GM21528 (cell line): ENCODE measurements around the gene ZNF630.
"Not testable (repeated sequence)": the region's sequence is repeated elsewhere in the genome, so short reads cannot be mapped to it uniquely, and the experiment has no call there.

Experiments
- ATAC-seq: cut with Tn5 transposase; IDR thresholded peaks from one replicate; pipeline ENCODE4 v1.9.1; 2021; ENCODE audit warnings: mild to moderate bottlenecking, moderate library complexity; ENCODE audit not compliant: unreplicated experiment, low FRiP score

Gene ZNF630

DNA sequence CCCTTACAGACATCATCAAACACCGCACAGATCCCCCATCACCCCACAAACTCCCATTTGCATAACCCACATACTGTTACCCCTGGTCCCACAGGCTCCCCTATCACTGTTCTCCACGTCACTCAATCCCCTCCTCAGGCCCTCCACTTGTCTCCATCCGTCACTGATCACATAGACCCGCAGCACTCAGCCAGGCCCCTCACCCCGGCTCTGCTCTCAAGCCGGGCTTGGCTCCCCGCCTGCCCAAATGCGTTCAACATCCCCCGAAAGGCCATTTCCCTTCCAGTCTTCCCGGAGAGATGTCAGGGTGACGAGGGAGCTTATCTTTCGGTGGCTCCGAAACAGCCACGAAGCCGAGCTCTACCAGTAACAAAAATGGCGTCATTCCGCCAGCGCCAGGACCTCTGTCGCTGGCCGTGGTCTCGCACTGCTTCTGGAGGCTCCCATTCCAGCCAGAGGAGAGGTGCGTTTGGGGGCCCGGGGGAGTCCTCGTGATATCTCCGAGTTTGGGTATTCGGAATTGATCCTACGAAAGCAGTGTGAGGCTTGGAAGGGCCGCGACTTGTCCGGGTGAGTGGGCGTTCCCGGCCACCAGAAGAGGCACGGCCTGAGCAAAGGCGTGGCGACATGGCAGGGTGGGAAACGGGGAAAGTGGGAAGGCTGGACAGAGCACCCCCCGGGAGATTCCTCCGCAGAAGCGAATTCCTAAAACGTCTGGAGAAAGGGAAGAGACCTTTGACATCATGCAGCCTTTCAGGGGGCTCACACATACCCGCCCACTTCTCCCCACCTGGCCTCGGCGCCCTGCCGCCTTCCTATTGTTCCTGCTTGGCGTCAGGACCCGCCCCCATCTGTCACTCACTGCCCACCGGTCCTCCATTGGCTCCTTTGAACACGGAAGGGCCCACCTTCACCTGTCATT, at the start of gene ZNF630:
Gene ZNF630 (minus strand): TSS at position 577 of the 922 bp plus-strand sequence. CDS start 4,754 bp downstream, outside the sequence.
- peak; percentile 90 for ATAC-seq

DNA sequence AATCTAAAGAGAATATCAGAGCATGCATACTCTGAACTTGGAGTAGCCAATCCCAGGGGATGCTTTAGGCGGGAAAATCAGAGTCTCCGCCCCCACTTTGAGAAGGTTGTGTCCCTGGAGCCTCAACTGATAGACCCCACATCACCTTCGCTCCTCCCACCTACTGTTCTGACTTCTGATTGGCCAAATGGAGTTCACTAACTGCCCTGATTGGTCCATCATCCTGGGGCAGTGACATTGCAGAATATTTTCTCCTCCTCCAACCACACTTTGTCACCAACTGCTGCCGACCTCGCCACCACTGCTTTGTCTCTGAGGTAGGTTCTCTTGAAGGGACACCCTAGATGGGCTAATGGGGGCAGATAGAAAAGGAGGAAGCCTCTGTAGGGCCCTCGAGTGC, 36.3 kb upstream of the ZNF630 start:
- no peak for ATAC-seq

DNA sequence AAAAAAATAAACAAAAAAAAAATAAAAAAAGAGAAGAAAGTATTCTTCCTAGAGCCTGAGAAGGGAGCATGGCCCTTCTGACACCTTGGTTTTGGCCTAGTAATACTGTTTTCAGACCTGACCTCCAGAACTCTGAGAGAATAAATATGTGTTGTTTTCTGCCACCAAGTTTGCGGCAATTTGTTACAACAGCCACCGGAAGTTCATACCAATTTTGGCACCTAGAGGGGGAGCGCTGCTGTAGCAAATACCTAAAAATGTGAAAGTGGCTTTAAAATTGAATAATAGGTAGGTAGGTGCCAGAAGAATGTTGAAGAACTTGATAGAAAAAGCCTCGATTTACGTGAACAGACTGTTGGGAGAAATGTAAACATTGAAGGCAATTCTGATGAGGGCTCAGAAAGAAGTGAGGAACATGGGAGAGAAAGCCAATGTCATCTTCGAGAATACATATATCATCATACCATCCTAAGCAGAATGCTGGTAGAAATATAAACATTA, 31.5 kb upstream of the ZNF630 start:
- no peak for ATAC-seq

DNA sequence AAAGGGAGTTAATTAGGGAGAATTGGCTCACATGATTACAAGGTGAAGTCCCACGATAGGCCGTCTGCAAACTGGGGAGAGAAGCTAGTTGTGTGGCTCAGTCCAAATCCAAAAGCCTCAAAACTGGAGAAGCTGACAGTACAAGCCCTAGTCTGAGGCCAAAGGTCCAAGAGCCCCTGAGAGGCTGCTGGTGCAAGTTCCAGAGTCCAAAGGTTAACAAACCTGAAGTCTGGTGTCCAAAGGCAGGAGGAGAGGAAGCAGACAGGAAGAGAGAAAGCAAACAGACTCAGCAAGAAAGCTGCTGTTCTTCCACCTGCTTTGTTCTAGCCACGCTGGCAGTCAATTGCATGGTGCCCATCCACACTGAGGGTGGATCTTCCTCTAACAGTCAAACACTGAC, 30.0 kb upstream of the ZNF630 start:
- no peak for ATAC-seq

DNA sequence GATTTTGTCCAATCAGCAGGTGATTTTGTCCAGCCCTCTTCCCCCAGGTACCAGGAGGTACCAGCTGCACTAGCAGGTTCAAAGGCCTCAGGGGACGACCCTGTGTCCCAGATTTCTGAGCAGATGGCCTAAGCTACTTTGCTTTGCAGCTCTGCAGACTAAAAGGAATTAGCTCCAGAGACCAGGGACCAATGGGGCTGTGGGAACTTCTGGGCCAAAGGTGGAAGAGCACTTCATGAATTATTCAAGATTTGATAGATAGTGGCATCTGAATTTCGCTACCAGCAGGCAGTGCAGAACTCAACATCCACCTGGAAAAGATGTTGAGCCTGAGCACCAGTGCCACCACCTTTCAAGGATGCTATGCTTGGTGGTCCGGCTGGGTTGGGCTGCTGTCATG, 21.1 kb upstream of the ZNF630 start:
- ATAC-seq: not testable (repeated sequence)

DNA sequence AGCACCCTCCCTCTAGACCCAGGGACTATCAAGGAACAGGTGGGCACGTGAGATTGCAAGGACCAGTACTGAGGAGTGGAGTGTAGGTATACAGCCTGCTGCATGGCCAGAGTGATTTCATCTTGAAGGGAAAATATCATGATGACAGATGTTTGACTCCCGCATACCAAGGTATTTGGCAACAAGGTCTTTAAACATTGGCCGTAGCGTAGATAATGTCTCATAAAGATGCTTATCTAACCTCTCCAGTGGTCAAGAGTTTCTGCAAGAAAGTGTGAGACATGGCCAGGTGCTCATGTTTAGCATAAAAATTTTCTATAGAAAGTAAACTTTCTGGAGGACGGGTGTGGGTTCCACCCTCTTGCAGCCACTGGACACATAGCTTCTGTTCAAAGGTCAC, 18.7 kb upstream of the ZNF630 start:
- no peak for ATAC-seq

DNA sequence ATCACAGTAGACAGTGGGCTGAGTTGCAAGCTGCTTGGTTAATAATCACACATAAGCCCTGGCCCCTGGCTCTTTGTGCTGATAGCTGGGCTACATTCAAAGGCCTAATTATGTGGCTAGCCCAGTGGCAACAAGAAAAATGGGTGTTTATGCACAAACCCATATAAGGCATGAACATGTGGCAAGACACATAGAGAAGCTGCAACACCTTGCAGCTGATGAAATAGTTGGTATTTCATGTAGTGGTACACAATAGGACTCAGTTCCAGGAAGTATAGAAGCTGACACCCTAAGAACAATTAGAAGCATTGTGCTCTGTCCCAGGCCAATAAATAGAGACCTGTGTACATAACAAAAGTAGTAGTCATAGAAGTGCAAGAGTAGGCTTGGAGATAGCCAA, 14.6 kb upstream of the ZNF630 start:
- ATAC-seq: no peak

DNA sequence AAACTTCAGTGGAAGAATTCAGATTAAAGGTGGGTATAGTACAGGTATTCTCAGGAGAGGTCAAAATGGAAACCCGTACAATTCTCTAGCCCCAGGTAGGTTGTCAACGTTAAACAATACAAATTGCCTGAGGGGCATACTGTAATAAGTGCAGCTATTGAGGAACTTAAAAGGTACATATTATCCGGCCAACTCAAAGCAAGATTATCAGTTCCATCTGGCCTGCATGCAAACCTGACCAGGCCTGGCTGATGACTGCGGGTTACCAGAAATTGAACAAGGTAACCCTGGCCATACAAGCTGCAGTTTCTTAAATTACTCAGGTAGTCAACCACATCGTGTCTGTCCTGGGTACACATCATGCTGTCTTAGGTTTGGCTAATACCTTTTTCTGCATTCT, 12.3 kb upstream of the ZNF630 start:
- ATAC-seq: no peak

DNA sequence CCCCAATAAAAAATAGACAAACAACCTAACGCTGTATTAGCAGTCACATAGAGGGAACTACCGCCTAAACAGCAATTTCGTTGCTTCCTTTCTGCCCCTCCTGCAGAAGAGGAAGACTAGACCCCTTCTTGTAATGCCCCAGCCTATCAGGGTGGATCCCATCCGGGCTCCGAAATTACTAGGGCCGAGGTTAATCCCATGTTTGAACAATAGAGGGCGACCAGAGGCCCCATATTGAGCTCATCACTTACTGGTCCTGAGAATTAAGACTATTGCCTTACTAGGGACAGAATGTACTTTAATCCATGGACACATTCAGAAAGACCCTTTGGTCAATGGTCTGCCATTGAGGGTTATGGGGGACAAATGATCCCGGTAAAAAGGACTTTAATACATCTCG, 11.8 kb upstream of the ZNF630 start:
- ATAC-seq: no peak

DNA sequence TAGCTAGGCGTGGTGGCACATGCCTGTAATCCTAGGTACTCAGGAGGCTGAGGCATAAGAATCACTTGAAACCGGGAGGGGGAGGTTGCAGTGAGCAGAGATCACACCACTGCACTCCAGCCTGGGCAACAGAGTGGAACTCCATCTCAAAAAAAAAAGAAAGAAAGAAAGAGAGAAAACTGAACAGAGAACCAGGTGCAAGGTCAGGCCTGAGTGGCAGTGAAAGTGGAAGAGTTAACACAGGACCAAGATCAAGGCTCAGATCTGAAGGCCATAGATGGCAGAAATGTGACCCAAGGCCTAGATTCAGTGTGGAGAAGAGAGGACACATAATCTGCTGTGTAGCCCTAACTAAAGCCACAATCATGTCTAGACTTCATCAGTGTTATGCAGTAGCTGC, 4.9 kb upstream of the ZNF630 start:
- ATAC-seq: no peak

DNA sequence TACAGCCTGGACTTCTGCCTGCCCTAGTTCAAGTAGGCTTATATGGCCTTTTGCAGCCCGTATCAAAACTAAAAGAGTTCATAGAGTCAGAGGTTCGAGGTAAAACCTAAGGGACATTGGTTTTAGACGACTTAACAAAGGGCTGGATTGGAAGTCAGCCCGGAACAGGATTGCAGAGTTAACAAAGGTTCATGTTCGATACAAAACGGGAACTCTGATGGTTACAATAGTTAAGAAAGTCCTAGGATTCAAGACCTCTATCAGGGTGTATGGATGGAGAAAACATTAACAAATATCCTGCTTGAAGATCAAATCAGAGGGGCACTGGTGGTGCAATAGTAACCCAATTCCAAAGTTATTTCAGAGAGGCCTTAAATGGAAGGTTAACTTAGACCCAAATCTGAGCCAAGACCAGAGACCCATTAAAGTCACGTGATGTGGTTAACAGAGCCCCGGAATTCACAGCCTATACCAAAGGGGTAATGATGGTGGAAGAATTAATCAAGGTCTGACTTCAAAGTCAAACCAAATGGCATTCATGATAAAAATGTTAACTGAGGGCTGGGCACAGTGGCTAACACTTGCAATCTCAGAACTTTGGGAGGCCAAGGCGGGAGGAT, 656 bp upstream of the ZNF630 start:
- ATAC-seq: no peak

DNA sequence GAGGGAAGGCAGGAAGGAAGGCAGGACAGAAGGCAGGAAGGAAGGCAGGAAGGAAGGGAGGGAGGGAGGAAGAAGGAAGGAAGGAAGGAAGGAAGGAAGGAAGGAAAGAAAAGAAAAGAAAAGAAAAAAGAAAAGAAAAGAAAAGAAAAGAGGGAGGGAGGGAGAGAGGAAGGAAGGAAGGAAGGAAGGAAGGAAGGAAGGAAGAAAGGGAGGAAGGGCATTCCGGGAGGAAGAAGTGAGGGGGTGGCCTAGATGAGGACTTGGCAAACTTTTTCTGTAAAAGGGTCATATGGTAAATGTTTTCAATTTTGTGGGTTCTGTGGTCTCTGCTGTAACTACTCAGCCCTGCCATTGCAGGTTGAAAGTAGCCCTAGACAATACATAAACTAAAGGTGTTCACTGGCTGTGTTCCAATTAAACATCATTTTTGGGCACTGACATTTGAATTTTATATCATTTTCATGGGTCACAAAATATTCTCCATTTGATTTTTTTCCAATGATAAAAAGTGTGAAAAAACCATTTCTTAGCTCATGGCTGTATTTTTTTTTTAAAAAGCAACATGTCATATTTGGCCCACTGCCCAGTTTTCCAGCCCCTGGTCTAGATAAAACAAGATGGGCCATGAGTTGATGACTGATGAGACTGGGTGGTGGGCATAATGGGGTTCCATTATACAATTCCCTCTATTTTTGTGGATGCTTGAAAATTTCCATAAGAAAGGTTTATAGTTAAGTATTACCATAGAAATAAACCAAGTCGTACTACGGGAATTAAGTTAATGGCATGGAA, 3.1 kb downstream of the ZNF630 start:
- ATAC-seq: no peak

DNA sequence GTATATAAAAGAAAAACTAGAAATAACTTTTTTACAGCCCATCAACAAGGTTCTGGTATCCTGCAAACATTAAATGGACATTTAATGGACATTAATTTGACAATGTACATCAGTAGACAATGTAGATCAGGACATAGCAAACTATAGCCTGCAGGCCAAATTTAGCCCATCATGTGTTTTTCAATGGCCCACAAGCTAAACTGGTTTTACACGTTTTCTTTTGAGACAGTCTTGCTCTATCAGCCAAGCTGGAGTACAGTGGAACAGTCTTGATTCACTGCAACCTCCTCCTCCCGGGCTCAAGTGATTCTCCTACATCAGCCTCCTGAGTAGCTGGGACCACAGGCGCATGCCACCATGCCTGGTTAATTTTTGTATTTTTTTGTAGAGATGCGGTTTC, 7.2 kb downstream of the ZNF630 start:
- no peak for ATAC-seq

DNA sequence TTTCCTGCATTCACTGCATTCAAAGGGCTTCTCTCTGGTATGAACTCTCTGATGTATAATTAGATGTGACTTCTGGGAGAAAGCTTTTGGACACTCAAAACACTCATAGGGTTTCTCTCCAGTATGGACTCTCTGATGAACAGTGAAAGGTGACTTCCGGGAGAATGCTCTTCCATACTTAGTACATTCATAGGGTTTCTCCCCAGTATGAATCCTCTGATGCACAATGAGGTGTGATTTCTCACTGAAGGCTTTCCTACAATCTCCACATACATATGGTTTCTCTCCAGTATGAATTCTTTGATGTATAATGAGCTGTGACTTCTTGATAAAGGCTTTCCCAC, 12.2 kb downstream of the ZNF630 start:
- no peak for ATAC-seq

DNA sequence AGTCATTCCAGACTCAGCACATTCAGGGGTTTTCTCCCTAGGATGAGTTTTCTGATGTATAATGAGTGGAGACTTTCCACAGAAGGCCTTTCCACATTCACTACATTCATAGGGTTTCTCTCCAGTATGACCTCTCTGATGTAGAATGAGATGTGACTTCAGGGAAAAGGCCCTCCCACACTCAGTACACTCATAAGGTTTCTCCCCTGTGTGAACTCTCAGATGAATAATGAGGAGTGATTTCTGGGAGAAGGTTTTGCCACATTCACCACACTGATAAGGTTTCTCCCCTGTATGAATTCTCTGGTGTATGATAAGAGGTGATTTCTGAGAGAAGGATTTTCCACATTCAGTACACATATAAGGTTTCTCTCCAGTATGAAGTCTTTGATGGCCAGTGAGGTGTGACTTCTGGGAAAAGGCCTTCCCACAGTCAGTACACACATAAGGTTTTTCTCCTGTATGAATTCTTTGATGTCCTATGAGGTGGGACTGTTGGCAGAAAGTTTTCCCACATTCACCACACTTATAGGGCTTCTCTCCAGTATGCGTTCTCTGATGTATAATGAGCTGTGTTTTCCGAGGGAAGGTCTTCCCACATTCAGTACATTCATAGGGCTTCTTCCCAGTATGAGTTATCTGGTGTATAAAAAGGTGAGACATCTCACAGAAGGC, 12.7 kb downstream of the ZNF630 start:
- no peak for ATAC-seq

DNA sequence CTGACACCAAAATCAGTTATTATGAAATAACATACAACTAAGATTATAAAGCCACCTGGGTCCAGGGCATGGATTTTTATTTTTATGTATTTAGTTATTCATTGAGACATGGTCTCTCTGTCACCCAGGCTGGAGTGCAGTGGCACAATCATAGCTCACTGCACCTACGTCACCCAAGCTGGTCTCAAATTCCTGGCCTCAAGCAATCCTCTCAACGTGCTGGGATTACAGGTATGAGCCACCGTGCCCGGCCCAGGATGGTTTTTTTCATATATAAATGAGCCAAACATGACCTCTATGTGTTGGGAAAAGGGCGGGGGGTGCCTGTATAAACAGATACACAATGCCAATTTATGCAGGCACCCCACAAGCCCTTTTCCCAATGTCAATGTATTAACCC, 24.6 kb downstream of the ZNF630 start:
- ATAC-seq: no peak

DNA sequence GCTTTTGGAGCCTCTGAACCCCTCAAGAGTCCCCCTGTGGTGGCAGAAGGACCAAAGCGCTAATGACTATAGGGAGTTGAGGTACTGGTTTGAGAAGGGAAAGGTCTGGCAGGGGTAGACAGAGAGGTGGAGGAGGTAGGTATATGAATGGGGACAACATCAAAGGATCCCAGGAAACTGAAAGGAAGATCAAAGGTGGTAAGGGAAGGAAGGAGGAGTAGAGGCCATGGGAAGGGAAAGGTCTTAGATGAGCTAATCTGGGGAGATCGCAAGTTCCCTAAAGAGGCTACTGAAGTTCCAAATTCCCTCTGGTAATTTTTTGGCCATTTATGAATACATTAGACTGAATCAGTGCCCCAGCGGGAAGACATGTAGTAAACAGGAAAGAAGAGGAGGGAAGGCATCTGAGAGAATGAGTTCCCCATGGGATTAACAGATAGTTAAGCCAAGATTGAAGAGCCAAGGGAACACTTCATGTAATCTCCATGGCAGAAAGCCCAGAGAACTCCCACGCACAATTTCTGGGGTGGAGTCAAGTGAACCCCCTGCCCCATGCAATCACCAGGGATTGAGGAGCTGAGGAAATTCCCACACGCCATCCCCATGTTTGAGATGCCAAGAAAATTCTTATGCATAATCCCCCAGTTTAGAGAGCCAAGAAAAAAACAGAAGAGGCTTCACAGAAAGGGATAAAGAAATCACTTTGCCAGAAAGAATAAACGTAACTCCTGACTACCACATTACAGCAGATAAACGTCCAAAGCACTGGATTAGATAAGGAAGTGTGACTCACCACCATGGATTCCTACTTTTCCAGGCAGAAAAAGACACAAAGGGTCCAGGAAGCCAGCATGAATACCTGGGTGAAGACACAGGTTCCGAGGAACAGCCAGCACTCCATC, 25.8 kb downstream of the ZNF630 start:
- ATAC-seq: no peak

DNA sequence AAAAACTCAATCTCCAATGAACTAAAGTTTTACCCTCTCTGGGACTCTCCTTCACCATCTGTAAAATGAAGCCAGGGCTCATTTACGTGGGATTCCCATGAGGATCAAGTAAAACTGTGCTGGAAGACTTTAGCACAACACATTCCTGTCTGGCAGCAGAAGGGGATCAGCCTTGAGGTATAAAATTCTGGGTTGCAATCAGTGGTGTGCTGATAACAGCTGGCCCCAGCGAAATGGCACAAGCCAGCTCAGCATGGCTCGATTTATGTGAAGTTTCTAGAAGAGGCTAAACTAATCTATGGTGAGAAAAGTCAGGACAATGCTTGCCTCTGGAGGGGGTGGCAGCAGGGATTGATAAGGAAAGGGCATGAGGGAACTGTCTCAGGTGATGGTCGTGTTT, 28.4 kb downstream of the ZNF630 start:
- no peak for ATAC-seq

DNA sequence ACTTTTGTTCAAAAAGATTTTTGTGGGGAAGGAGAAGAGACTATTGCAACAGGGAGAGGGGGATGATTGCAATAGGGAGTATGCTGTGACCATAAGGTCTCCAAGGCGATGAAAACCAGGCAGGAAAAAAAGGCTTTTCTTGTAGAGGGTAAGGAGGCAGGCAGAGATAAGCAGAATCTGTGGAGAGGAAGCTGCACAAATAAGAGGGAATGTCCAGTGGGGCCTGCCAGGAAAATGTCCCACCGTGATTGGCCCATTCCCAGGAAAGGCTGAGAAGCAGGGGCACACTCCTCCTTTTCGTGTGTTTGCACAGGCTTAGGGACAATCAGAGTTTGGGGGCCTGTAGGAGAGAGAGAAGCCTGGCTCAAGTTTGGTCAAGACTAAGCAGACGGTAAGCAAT, 35.5 kb downstream of the ZNF630 start:
- ATAC-seq: no peak
